WTC11 (cell line): ENCODE data around the gene GNL2. TPM values are rescaled to one million over a fixed set of nuclear protein-coding genes. Genes with fewer than 3 reads are reported as not detected.

Experiments used
- ATAC-seq: fragments of 200-7000 bp; cut with Tn5 transposase; 2 replicates; pipeline ENCODE4 v1.10.0; 2021; ENCODE audit warnings: mild to moderate bottlenecking, moderate library complexity
- CTCF ChIA-PET: fragments of 300-600 bp; sonication (Branson Sonifier 250); formaldehyde crosslinking; loops from one replicate; lab custom pipeline; 2021; ENCODE audit warnings: antibody characterized with exemption; lab: Charles Lee
- POLR2A ChIA-PET: fragments of 350-600 bp; sonication (Branson Sonifier 250); formaldehyde crosslinking; loops from one replicate; lab custom pipeline; 2021; ENCODE audit warnings: antibody characterized with exemption; lab: Charles Lee
- DNase-seq: peaks from one replicate; pipeline ENCODE4 v3.0.0; 2021; ENCODE audit warnings: low spot score
- H3K27ac Mint-ChIP-seq: 2 replicates; pipeline ENCODE4 v1.8.0; 2021; ENCODE audit warnings: mixed read lengths
- H3K27me3 Mint-ChIP-seq: 2 replicates; pipeline ENCODE4 v1.8.0; 2021; ENCODE audit warnings: low read depth, mild to moderate bottlenecking, moderate library complexity, mixed read lengths
- H3K36me3 Mint-ChIP-seq: 2 replicates; pipeline ENCODE4 v1.8.0; 2021; ENCODE audit warnings: mixed read lengths
- H3K4me1 Mint-ChIP-seq: 2 replicates; pipeline ENCODE4 v1.8.0; 2022; ENCODE audit warnings: mixed read lengths
- H3K4me3 Mint-ChIP-seq: 2 replicates; pipeline ENCODE4 v1.8.0; 2021; ENCODE audit warnings: mild to moderate bottlenecking, moderate library complexity, mixed read lengths
- H3K9me3 Mint-ChIP-seq: 2 replicates; pipeline ENCODE4 v1.8.0; 2021; ENCODE audit warnings: mixed read lengths
- CREB1 ChIP-seq: sonication (generic); formaldehyde crosslinking; IDR thresholded peaks from 2 replicates; pipeline ENCODE4 v1.8.0; 2023; ENCODE audit warnings: mild to moderate bottlenecking, missing genetic modification reagents
- CREM ChIP-seq: sonication (generic); formaldehyde crosslinking; IDR thresholded peaks from 2 replicates; pipeline ENCODE4 v1.8.1; 2022; ENCODE audit warnings: mild to moderate bottlenecking, missing genetic modification reagents, moderate library complexity
- ELF4 ChIP-seq: sonication (generic); formaldehyde crosslinking; IDR thresholded peaks from 2 replicates; pipeline ENCODE4 v1.8.1; 2022; ENCODE audit warnings: low read depth, mild to moderate bottlenecking, moderate library complexity, missing genetic modification reagents
- GTF2I ChIP-seq: fragments of 250-450 bp; sonication (Bioruptor Pico); conservative IDR thresholded peaks from 2 replicates; pipeline ENCODE4 v1.4.0; 2021; ENCODE audit warnings: mild to moderate bottlenecking
- HMGA2 ChIP-seq: fragments of 250-450 bp; sonication (Bioruptor Pico); IDR thresholded peaks from 2 replicates; pipeline ENCODE4 v1.4.0; 2021; ENCODE audit warnings: mild to moderate bottlenecking, moderate library complexity
- JAZF1 ChIP-seq: fragments of 250-450 bp; sonication (Bioruptor Pico); IDR thresholded peaks from 2 replicates; pipeline ENCODE4 v1.9.0; 2021; ENCODE audit warnings: moderate library complexity, mild to moderate bottlenecking, inconsistent platforms
- JUN ChIP-seq: sonication (generic); formaldehyde crosslinking; IDR thresholded peaks from 2 replicates; pipeline ENCODE4 v1.8.0; 2023; ENCODE audit warnings: mild to moderate bottlenecking, missing genetic modification reagents
- NFE2L1 ChIP-seq: sonication (generic); formaldehyde crosslinking; IDR thresholded peaks from 2 replicates; pipeline ENCODE4 v1.8.1; 2023; ENCODE audit warnings: missing genetic modification reagents
- NR3C1 ChIP-seq: sonication (generic); formaldehyde crosslinking; conservative IDR thresholded peaks from 2 replicates; pipeline ENCODE4 v1.8.1; 2023; ENCODE audit warnings: low read depth, mild to moderate bottlenecking, missing genetic modification reagents
- PRRX2 ChIP-seq: fragments of 250-450 bp; sonication (Bioruptor Pico); IDR thresholded peaks from 2 replicates; pipeline ENCODE4 v1.8.0; 2021; ENCODE audit warnings: mild to moderate bottlenecking
- ZNF121 ChIP-seq: sonication (generic); formaldehyde crosslinking; IDR thresholded peaks from 2 replicates; pipeline ENCODE4 v1.8.0; 2023; ENCODE audit warnings: missing genetic modification reagents
- ZNF219 ChIP-seq: sonication (generic); formaldehyde crosslinking; IDR thresholded peaks from 2 replicates; pipeline ENCODE4 v1.8.0; 2023; ENCODE audit warnings: missing genetic modification reagents, mild to moderate bottlenecking, borderline replicate concordance
- ZNF671 ChIP-seq: fragments of 250-450 bp; sonication (Bioruptor Pico); IDR thresholded peaks from 2 replicates; pipeline ENCODE4 v1.8.0; 2021; ENCODE audit warnings: mild to moderate bottlenecking
- total RNA-seq: library from RNA; stranded (reverse); gene quantifications from 3 replicates; pipeline ENCODE4 v1.2.3, GENCODE V29; 2021
- TF ChIP-seq, protein P1 (sequence below): sonication (generic); formaldehyde crosslinking; IDR thresholded peaks from 2 replicates; pipeline ENCODE4 v1.8.0; 2022; ENCODE audit warnings: mild to moderate bottlenecking, missing genetic modification reagents
- TF ChIP-seq, protein P2 (sequence below): fragments of 250-450 bp; sonication (Bioruptor Pico); IDR thresholded peaks from 2 replicates; pipeline ENCODE4 v1.9.0; 2021; ENCODE audit warnings: mild to moderate bottlenecking
- TF ChIP-seq, protein P3 (sequence below): fragments of 250-450 bp; sonication (Bioruptor Pico); IDR thresholded peaks from 2 replicates; pipeline ENCODE4 v1.9.0; 2021; ENCODE audit warnings: mild to moderate bottlenecking
- TF ChIP-seq, protein P4 (sequence below): fragments of 200-600 bp; IDR thresholded peaks from 2 replicates; pipeline ENCODE4 v1.8.0; 2022; ENCODE audit warnings: antibody characterized with exemption
- TF ChIP-seq, protein P5 (sequence below): sonication (generic); formaldehyde crosslinking; IDR thresholded peaks from 2 replicates; pipeline ENCODE4 v1.8.1; 2023; ENCODE audit warnings: mild to moderate bottlenecking, missing genetic modification reagents, moderate library complexity
- TF ChIP-seq, protein P6 (sequence below): sonication (generic); formaldehyde crosslinking; IDR thresholded peaks from 2 replicates; pipeline ENCODE4 v1.8.0; 2023; ENCODE audit warnings: missing genetic modification reagents, mild to moderate bottlenecking, borderline replicate concordance
- TF ChIP-seq, protein P7 (sequence below): fragments of 250-450 bp; sonication (Bioruptor Pico); IDR thresholded peaks from 2 replicates; pipeline ENCODE4 v1.9.0; 2021; ENCODE audit warnings: mild to moderate bottlenecking, borderline replicate concordance
- TF ChIP-seq, protein P8 (sequence below): fragments of 250-450 bp; sonication (Bioruptor Pico); conservative IDR thresholded peaks from 2 replicates; pipeline ENCODE4 v1.9.0; 2021; ENCODE audit warnings: mild to moderate bottlenecking

GNL2 gene
- total RNA-seq, 1 experiment from 2014 or later: 92.8 TPM

DNA sequence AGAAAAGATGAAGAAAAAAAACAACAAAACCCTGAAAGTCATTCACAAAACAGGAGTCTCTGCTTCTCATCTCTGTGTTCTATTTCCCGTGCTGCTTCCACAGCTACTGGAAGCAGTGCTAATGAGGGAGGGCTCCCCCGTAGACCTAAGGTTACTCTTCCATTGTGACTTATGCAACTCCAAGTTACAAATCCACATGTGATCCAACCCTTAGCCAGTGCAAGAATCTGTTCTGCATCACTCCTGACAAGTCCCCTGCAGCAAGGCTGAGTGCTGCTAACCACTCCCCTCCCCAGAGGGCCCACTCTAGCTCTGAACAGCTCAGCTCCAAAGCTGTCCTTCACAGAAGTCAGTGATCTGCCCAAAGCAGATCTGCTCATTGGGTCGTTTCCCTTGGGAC is 28.7 kb downstream of the GNL2 start (continued):
- TF ChIP-seq, protein P1, sequence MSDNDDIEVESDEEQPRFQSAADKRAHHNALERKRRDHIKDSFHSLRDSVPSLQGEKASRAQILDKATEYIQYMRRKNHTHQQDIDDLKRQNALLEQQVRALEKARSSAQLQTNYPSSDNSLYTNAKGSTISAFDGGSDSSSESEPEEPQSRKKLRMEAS (CRISPR knock-in tag): no peak
- no peak for TF ChIP-seq NFE2L1
- TF ChIP-seq CREB1: no peak
- TF ChIP-seq, protein P2, sequence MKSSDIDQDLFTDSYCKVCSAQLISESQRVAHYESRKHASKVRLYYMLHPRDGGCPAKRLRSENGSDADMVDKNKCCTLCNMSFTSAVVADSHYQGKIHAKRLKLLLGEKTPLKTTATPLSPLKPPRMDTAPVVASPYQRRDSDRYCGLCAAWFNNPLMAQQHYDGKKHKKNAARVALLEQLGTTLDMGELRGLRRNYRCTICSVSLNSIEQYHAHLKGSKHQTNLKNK: no peak
- TF ChIP-seq, protein P3, sequence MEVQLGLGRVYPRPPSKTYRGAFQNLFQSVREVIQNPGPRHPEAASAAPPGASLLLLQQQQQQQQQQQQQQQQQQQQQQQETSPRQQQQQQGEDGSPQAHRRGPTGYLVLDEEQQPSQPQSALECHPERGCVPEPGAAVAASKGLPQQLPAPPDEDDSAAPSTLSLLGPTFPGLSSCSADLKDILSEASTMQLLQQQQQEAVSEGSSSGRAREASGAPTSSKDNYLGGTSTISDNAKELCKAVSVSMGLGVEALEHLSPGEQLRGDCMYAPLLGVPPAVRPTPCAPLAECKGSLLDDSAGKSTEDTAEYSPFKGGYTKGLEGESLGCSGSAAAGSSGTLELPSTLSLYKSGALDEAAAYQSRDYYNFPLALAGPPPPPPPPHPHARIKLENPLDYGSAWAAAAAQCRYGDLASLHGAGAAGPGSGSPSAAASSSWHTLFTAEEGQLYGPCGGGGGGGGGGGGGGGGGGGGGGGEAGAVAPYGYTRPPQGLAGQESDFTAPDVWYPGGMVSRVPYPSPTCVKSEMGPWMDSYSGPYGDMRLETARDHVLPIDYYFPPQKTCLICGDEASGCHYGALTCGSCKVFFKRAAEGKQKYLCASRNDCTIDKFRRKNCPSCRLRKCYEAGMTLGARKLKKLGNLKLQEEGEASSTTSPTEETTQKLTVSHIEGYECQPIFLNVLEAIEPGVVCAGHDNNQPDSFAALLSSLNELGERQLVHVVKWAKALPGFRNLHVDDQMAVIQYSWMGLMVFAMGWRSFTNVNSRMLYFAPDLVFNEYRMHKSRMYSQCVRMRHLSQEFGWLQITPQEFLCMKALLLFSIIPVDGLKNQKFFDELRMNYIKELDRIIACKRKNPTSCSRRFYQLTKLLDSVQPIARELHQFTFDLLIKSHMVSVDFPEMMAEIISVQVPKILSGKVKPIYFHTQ: no peak
- no peak for TF ChIP-seq HMGA2 (CRISPR knock-in tag)
- no peak for TF ChIP-seq PRRX2 (CRISPR knock-in tag)
- no peak for TF ChIP-seq GTF2I (CRISPR knock-in tag)
- TF ChIP-seq JAZF1 (CRISPR knock-in tag): no peak
- TF ChIP-seq JUN (CRISPR knock-in tag): no peak
- TF ChIP-seq, protein P4, sequence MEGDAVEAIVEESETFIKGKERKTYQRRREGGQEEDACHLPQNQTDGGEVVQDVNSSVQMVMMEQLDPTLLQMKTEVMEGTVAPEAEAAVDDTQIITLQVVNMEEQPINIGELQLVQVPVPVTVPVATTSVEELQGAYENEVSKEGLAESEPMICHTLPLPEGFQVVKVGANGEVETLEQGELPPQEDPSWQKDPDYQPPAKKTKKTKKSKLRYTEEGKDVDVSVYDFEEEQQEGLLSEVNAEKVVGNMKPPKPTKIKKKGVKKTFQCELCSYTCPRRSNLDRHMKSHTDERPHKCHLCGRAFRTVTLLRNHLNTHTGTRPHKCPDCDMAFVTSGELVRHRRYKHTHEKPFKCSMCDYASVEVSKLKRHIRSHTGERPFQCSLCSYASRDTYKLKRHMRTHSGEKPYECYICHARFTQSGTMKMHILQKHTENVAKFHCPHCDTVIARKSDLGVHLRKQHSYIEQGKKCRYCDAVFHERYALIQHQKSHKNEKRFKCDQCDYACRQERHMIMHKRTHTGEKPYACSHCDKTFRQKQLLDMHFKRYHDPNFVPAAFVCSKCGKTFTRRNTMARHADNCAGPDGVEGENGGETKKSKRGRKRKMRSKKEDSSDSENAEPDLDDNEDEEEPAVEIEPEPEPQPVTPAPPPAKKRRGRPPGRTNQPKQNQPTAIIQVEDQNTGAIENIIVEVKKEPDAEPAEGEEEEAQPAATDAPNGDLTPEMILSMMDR: no peak
- no peak for TF ChIP-seq CREM (CRISPR knock-in tag)
- TF ChIP-seq ZNF671 (CRISPR knock-in tag): no peak
- TF ChIP-seq, protein P5, sequence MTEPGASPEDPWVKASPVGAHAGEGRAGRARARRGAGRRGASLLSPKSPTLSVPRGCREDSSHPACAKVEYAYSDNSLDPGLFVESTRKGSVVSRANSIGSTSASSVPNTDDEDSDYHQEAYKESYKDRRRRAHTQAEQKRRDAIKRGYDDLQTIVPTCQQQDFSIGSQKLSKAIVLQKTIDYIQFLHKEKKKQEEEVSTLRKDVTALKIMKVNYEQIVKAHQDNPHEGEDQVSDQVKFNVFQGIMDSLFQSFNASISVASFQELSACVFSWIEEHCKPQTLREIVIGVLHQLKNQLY (CRISPR knock-in tag): no peak

DNA sequence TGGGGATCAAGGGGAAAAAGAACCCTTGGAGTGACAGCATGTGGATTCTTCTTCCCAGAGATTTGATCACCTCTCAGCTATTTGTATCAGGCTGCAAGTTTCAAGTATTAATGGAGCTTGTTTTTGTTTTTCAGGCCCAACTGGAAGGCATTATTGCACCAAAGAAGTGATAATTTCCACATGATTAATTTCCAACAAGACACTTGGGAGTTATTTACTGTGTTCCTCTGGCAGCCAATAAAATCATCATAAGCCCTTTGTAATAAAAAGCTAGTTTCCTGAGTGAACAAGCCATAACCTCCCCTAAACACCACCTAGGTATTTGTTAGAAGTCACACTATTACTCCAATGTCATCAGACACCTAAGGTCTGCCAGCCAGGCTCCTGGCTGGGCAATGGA is 30.8 kb downstream of the GNL2 start:
- ATAC-seq: no peak
- no peak for DNase-seq
- CTCF ChIA-PET: interaction anchor here (1.0 kb wide), 1 partner anchor 31 kb away, joined by 3 read pairs; the partner anchor contains the start of gene GNL2
- Mint-ChIP-seq H3K36me3 (peaks cover 49% of the 10 kb centered on the region), H3K4me1 (no peaks in the 10 kb centered on the region), H3K9me3 (no peaks in the 10 kb centered on the region), H3K27me3 (no peaks in the 10 kb centered on the region), H3K27ac (no peak overlapping the region), H3K4me3 (no peak overlapping the region)
- POLR2A ChIA-PET: no interaction called here
- TF ChIP-seq, protein P6, sequence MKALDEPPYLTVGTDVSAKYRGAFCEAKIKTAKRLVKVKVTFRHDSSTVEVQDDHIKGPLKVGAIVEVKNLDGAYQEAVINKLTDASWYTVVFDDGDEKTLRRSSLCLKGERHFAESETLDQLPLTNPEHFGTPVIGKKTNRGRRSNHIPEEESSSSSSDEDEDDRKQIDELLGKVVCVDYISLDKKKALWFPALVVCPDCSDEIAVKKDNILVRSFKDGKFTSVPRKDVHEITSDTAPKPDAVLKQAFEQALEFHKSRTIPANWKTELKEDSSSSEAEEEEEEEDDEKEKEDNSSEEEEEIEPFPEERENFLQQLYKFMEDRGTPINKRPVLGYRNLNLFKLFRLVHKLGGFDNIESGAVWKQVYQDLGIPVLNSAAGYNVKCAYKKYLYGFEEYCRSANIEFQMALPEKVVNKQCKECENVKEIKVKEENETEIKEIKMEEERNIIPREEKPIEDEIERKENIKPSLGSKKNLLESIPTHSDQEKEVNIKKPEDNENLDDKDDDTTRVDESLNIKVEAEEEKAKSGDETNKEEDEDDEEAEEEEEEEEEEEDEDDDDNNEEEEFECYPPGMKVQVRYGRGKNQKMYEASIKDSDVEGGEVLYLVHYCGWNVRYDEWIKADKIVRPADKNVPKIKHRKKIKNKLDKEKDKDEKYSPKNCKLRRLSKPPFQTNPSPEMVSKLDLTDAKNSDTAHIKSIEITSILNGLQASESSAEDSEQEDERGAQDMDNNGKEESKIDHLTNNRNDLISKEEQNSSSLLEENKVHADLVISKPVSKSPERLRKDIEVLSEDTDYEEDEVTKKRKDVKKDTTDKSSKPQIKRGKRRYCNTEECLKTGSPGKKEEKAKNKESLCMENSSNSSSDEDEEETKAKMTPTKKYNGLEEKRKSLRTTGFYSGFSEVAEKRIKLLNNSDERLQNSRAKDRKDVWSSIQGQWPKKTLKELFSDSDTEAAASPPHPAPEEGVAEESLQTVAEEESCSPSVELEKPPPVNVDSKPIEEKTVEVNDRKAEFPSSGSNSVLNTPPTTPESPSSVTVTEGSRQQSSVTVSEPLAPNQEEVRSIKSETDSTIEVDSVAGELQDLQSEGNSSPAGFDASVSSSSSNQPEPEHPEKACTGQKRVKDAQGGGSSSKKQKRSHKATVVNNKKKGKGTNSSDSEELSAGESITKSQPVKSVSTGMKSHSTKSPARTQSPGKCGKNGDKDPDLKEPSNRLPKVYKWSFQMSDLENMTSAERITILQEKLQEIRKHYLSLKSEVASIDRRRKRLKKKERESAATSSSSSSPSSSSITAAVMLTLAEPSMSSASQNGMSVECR (CRISPR knock-in tag): no peak
- TF ChIP-seq, protein P1 (CRISPR knock-in tag): no peak
- TF ChIP-seq, protein P7, sequence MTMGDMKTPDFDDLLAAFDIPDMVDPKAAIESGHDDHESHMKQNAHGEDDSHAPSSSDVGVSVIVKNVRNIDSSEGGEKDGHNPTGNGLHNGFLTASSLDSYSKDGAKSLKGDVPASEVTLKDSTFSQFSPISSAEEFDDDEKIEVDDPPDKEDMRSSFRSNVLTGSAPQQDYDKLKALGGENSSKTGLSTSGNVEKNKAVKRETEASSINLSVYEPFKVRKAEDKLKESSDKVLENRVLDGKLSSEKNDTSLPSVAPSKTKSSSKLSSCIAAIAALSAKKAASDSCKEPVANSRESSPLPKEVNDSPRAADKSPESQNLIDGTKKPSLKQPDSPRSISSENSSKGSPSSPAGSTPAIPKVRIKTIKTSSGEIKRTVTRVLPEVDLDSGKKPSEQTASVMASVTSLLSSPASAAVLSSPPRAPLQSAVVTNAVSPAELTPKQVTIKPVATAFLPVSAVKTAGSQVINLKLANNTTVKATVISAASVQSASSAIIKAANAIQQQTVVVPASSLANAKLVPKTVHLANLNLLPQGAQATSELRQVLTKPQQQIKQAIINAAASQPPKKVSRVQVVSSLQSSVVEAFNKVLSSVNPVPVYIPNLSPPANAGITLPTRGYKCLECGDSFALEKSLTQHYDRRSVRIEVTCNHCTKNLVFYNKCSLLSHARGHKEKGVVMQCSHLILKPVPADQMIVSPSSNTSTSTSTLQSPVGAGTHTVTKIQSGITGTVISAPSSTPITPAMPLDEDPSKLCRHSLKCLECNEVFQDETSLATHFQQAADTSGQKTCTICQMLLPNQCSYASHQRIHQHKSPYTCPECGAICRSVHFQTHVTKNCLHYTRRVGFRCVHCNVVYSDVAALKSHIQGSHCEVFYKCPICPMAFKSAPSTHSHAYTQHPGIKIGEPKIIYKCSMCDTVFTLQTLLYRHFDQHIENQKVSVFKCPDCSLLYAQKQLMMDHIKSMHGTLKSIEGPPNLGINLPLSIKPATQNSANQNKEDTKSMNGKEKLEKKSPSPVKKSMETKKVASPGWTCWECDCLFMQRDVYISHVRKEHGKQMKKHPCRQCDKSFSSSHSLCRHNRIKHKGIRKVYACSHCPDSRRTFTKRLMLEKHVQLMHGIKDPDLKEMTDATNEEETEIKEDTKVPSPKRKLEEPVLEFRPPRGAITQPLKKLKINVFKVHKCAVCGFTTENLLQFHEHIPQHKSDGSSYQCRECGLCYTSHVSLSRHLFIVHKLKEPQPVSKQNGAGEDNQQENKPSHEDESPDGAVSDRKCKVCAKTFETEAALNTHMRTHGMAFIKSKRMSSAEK: no peak
- TF ChIP-seq ZNF219 (CRISPR knock-in tag) (no peak), ZNF121 (no peak), NR3C1 (no peak), ELF4 (CRISPR knock-in tag) (no peak)
- TF ChIP-seq, protein P8, sequence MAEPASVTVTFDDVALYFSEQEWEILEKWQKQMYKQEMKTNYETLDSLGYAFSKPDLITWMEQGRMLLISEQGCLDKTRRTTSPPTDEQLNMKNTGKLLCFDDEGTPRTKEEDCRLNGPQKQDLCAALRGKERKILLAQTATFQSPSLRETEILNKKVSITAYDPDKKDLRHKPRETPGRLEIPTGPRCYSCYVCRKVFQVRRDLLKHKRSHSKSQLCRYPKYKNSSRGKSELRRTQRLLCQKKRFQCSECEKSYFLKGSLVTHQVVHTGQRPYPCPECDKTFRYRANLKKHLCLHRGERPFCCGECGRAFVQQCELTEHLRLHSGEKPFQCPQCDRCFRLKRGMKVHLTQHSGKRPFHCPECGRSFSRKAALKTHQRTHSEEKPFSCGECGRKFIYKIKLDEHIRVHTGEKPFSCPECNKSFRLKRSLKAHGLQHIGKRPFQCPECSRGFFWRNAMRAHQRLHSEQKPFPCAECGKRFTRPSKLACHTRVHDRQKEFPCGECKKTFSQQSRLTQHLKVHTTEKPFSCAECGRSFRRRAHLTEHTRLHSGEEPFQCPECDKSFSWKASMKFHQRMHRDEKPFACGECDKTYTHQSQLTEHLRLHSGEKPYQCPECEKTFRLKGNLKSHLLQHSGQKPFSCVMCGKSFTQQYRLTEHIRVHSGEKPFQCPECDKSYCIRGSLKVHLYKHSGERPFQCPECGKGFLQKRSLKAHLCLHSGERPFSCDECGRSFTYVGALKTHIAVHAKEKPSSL (CRISPR knock-in tag): no peak
